ENCODE results near the gene FKBP5.
"Not testable (repeated sequence)": the region's sequence is repeated elsewhere in the genome, so short reads cannot be mapped to it uniquely, and the experiment has no call there.

Gene FKBP5

DNA sequence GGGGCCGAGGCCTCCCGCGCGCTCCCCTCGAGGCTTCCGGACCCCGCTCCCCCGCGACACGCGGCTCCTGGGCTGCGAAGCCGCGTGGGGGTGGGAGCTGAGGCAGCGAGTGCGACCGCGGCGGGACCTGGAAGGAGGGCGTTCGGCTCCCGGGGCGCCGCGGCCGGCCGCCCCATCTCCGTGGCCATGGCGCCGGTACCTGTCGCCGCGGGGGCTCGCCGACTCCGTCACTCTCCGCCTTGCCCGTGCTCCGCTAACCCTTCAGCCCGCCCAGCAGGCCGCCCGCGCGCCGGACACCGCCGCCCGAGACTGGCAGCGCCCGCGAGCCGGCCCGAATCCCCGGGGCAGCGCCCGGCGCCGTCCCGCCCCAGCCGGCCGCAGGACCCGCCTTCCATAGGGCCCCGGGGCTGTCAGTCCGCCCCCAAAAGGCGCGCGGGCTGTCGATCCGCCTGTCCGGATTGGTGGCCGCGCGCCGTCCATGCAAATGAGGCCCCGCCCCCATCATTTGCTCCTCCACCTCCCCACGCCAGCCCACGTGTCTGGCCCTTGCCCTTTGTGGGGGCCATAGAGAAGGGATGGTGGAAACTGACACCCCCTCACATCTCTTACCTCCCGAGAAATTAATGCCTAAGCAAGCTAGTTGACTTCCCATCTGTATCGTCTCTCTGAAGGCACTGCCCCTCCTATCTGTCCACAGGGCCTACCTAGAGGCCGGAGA is at the start of gene FKBP5:
FKBP5 (minus strand) TSS at position 311 of the 718 bp plus-strand sequence. CDS start 46,091 bp downstream, outside the sequence.
- DNase-seq, result peak; percentile 83

GRCh38 chr6:35737413-35738211 is 48.9 kb upstream of the FKBP5 start:
- DNase-seq, result peak; percentile 84

GRCh38 chr6:35736982-35737412 is 48.3 kb upstream of the FKBP5 start, which contains the start of gene ARMC12:
TSS of gene ARMC12 (plus strand) at chr6:35737032. CDS start at chr6:35737109, 77 bp downstream.
- no peak for DNase-seq

- DNase-seq, result peak; percentile 6
Measured at GRCh38 chr6:35736253-35736894, 47.7 kb upstream of the FKBP5 start.

DNA sequence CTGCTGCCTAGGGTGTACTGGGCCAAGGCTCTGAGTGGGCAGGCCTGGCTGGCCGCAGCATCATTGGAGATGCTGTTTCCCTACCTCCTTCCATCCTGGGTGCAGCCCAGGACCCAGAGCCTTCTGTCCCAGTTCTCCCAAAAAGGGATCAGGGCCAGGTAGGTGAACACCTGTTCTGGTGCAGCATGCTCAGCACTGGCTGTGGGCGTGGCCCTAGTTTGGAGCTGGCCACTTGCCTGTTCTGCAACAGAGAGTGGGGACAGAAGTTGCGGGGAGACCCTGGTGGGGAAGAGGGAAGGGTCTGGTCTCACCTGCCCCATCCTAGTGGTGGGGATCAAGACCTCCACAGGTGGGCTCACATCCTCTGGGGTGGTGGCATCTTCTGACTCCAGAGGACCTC is 46.7 kb upstream of the FKBP5 start:
- no peak for DNase-seq

DNA sequence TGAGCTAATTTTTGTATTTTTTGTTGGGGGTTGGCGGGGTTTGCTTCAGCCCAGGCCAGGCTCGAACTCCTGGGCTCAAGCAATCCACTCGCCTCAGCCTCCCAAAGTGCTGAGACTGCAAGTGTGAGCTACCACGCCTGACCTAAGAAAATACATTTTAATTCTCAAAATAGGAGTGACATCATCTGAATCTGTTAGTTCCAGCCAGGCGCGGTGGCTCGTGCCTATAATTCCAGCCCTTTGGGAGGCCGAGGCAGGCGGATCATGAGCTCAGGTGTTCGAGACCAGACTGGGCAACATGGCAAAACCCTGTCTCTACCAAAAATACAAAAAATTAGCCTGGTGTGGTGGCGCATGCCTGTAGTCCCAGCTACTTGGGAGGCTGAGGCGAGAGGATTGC is 45.6 kb upstream of the FKBP5 start:
- DNase-seq, result not testable (repeated sequence)

- DNase-seq, result no peak
Measured at GRCh38 chr6:35733633-35734032, 44.9 kb upstream of the FKBP5 start.

DNA sequence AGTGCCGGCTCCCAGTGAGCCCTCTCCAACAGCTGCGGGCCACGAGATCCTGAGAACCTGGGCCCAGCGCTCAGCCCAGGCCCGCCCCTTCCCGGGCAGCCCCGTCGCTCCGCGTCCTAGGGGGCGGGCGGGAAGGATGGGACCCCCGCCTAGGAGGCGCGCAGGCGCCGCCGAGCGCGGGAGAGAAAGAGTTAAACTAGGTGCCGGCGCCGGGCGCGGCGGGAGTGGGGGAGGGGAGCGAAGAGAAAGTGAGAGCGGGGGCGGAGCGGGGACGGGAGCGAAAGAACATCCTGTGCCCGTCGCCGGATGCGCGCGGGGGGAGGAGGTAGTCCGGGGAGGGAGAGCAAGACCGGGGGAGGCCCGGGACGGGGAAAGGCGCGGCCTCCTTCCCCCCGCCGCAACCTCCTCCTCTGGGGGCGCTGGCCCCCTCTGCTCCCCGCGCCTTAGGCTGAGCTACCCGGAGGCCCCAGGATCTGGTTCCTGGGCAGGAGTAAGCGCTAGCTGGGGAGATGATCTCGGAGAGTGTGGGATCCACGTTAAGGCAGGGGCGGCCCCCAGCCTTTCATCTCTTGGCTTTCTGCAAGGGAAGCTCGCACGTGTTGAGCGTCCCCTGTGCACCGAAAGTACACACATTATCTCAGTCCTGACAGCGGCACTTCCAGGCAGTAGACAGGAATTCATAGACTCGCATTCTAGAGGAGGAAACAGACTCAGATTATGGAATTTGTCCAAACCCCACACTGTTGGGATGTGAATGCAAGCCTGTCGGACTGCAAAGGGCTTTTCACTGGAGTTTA is 43.2 kb upstream of the FKBP5 start:
- peak; percentile 49 for DNase-seq

GRCh38 chr6:35731414-35731735 is 42.7 kb upstream of the FKBP5 start:
- peak; percentile 70 for DNase-seq

GRCh38 chr6:35730745-35731413 is 42.2 kb upstream of the FKBP5 start:
- no peak for DNase-seq

GRCh38 chr6:35729722-35730121 is 41.0 kb upstream of the FKBP5 start:
- no peak for DNase-seq

GRCh38 chr6:35728683-35729678 is 40.3 kb upstream of the FKBP5 start:
- DNase-seq, result no peak

- peak; percentile 84 for DNase-seq
Measured at GRCh38 chr6:35727935-35728682, 39.4 kb upstream of the FKBP5 start.

DNA sequence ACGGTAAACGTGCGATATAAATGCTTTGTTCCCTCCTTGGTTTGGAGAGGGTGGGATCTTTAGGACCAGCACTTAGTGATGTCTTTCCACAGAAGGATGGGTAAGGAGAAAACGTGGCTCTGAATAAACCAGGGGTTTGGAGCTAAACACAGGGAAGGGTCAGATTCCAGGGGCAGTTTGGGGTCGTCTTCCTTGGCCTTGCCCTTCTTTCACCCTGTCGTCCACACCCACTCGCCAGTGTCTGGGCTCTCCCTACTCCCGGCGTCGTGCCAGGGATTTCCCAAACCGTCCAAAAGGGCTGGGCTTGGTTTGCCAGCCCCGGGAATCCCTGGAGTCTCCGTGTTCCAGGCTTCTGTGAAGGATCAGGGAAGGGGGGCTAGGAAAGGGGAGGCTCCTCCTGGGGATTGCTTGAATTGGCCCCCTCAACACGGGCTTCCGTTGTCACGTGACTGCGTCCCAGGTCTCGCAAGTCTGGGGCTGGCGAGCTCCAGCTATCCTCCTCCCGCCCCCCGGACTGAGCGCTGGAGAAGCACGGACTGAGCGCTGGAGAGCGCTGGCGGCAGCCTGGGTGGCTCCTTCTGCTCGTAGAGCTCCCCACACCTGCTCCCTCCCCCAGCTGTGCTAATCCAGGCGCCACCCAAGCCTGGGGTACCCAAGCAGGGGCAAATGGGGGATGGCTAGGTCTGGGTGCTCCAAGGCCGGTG is 38.7 kb upstream of the FKBP5 start:
- peak; percentile 60 for DNase-seq

GRCh38 chr6:35725721-35726438 is 37.2 kb upstream of the FKBP5 start:
- no peak for DNase-seq

DNA sequence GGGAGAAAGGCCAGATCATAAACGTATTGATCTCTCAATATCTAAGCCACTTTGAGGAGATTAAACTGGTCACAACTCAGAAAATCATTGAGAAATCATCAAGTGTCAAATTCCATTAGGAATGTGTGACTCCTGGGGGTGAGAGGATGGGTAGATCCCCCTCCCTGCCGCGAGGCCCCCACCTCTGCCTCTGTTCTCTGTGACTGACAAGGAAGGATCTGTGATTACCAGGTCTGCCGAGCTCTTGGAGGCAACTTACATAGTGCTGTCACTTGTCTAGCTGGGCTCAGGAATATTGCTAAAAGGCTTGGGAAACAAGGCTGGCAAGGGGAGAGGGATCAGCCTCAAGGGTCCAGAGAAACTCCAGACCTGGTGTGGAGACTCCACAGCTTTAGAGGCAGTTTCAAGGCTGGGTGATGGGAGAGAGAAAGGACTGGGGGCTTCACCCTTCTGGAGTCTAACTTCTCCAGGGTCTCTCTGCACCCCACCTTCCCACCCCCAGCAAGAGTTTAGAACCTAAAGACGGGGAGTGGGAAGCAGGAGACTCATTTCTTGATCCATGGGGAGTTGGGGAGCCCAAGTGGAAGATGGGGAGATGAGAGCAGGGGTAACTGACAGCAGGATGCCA is 36.5 kb upstream of the FKBP5 start:
- DNase-seq, result no peak

GRCh38 chr6:35724471-35724870 is 35.8 kb upstream of the FKBP5 start:
- no peak for DNase-seq

GRCh38 chr6:35724059-35724458 is 35.3 kb upstream of the FKBP5 start:
- DNase-seq, result no peak

Data from DMS 273 treated with DMSO at 0.1 percent for 48 hours (cell line).